ENCODE results near the gene ARHGDIG.

DNA sequence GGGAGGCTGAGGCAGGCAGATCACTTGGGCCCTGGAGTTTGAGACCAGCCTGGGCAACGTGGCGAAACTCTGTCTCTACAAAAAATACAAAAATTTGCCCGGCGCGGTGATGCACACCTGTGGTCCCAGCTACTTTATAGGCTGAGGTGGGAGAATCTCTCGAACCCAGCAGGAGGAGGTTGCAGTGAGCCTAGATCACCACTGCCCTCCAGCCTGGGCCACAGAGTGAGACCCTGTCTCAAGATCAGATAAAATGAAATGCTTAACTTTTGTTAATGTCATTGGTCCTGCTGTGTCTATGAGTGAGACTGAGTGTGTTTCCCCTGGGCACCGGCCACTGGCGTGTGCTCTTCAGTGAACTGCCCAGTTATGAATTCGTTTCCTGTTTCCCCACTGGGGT, 35.3 kb upstream of the ARHGDIG start:
- no peak for TF ChIP-seq POLR2A (IDR thresholded peaks at IDR 0.05)
- TF ChIP-seq, protein P1, sequence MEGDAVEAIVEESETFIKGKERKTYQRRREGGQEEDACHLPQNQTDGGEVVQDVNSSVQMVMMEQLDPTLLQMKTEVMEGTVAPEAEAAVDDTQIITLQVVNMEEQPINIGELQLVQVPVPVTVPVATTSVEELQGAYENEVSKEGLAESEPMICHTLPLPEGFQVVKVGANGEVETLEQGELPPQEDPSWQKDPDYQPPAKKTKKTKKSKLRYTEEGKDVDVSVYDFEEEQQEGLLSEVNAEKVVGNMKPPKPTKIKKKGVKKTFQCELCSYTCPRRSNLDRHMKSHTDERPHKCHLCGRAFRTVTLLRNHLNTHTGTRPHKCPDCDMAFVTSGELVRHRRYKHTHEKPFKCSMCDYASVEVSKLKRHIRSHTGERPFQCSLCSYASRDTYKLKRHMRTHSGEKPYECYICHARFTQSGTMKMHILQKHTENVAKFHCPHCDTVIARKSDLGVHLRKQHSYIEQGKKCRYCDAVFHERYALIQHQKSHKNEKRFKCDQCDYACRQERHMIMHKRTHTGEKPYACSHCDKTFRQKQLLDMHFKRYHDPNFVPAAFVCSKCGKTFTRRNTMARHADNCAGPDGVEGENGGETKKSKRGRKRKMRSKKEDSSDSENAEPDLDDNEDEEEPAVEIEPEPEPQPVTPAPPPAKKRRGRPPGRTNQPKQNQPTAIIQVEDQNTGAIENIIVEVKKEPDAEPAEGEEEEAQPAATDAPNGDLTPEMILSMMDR (IDR thresholded peaks at IDR 0.05), result no peak
